Endometrium (tissue), 2 donors: Measurements from ENCODE around the gene MED1.
"Not testable (repeated sequence)": the region's sequence is repeated elsewhere in the genome, so short reads cannot be mapped to it uniquely, and the experiment has no call there.

Experiments
- FAIRE-seq: peaks from 2 replicates; lab custom pipeline; 2012; peaks lifted over from hg19 to GRCh38; lab: Jason Lieb, UNC
- donor health status: control.
- donor health status: control.

Gene MED1

DNA sequence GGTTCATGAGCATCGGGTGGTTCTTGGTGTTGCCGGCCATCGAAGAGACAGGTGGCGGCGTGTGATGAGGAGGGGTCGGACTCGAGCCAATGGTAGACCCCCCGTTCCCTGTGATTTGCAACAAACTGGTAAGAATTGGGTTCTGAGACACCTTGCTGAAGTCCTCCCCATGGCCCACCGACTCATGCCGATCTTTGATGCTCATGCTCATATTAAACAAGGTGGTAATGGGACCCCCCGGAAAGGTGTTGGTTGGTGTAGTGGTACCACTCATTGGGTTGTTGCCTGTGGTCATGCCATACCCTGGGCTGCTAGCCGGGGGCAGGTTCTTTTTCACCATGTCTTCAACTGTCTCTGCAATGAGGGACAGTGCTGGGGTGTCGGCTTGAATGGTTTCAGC is 40.8 kb downstream of the MED1 start:
- no peak for FAIRE-seq

DNA sequence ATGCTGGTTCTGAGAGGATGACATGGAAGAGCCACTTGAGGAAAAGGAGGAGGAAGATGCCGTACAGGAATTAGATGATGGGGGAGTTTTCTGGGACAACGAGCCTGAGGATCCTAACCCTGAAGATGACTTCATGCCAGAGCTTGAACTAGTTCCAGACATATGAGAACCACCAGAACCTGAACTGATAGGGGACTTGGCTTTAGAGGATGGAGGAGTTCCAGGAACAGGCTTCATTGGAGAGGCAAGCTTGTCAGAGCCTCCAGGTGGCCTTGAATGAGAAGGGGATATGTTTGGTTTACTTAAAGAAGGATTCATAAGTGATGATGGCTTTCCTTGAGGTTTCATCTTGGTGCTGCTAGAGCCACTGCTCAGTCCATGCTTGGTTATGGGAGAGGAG is 42.7 kb downstream of the MED1 start:
- no peak for FAIRE-seq

DNA sequence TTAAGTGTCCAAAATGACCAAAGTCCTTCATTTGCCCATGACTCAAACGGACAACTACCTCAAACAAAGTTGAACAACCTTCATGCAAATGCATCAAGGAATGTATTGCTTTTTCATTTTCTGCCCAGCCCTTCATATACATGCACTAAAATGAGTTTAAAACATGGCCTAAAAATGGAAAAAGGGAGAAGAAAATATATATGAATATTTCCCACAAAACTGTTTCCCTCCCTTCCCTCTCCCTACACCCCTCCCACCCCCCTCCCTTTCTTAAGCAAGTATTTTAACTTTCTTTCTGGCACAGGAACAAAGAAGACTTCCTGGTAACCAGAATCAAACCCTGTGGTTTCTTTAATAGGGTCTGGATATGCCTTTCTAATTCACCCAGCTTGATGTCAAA is 44.1 kb downstream of the MED1 start:
- FAIRE-seq = no peak

DNA sequence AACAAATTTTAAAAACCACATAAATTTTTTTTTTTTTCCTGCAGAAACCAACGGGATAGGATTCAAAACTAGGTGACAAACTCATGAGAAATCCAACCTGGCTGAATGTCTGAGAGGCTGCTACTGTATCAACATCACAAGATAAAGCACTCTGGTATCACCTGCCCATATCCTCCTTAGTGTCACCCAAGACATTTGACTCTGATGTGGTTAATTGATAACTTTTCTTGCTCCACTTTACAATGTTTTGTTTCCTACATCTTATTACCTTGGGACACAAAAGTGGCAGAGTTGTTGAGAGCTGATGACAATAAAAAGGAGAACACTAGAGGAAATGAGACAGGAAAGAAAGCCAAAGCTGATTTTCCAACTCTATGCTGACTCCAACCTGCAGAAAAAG is 45.6 kb downstream of the MED1 start:
- no peak for FAIRE-seq

DNA sequence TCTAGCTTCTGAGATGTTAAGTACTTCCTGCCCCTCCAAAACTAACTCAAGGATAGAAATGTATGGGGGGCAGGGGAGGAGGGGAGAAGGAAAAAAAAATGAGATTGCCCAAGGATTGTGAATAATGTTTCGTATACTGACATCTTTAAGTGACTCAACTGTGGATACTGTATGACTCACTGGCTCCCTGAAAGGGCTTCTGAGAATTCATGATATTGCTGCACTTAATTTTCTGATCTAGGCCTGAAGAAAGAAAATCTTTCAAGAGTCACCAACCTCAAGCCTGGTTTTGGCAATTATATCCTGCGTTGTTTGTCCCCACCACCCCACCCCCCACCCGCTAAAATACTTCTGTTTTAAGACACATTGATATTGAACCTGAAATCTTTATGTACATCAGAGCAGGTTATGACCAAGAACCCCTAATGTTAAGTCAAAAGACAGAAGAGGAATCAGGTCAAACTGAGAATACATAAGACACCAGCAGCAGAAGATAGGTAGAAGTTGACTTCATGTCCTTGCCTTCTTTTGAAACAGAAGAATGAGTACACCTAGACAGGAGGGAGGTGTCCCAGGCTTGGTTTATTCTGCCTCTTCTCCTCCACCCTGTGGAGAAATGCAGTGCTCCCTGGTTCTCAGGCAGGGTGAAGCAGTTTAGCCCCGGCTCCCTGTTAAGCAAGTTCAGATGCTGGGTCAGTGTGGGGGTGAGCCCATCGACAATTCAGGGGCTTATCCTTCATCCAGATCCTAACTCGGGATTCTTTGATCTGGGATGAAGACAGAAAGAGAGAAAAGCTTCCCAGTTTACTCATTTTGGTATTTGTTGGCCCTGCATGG is 46.3 kb downstream of the MED1 start:
- no peak for FAIRE-seq

DNA sequence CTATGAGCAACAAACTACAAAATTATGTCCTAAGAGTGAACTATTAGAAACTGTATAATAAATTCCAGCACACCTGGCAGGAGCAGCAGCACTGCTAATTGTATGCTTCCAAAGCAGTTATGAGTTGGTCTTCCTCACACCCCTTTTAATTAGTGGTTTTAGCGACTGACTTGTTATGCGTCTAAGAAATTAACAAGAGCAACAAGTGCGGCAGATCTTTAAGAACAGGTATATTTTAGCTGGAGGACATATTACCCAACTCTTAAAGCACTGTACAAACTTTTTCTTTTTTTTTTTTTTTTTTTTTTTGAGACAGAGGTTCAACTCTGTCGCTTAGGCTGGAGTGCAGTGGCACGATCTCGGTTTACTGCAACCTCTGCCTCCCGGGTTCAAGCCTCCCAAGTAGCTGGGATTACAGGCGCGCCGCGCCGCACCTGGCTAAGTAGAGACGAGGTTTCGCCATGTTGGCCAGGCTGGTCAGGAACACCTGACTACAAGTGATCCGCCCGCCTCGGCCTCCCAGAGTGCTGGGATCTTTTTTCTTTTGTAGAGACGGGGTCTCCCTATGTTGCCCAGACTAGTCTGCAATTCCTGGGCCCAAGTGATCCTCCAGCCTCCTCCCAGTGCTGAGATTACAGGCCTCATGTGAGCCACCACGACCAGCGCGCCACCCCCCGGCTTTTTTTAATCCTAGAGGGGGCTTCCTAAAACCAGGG is 48.0 kb downstream of the MED1 start:
- no peak for FAIRE-seq

DNA sequence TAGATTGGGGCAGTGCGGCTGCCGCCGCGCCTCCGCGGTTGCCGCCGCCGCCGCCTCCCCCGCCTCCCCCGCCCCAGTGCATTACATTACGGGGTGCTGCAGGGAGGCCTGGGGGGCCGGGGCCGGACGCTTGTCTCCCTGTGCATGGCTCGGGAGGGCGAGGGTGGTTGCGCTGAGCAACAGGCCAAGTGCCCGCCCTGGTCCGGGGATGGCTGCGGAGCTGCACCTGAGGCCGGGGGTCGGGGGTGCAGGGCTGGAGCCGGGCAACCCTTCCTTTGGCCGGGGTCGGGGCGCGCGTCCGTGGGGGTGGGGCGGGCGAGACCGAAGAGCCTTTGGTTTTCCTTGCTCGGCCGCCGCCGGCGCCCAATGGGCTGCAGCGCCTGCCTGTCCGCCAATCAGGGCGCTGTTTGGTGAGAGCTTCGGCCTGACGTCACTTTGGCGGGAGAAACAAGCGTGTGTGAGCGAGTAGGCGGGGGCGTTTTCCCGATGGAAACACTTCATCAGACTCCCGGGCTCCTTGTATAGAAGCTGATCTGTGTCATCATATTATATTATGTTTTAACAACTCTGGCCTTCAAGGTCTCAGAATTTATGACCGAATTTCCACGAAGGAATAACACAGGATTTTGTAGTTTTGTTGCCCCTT is 48.7 kb downstream of the MED1 start:
- FAIRE-seq = no peak

DNA sequence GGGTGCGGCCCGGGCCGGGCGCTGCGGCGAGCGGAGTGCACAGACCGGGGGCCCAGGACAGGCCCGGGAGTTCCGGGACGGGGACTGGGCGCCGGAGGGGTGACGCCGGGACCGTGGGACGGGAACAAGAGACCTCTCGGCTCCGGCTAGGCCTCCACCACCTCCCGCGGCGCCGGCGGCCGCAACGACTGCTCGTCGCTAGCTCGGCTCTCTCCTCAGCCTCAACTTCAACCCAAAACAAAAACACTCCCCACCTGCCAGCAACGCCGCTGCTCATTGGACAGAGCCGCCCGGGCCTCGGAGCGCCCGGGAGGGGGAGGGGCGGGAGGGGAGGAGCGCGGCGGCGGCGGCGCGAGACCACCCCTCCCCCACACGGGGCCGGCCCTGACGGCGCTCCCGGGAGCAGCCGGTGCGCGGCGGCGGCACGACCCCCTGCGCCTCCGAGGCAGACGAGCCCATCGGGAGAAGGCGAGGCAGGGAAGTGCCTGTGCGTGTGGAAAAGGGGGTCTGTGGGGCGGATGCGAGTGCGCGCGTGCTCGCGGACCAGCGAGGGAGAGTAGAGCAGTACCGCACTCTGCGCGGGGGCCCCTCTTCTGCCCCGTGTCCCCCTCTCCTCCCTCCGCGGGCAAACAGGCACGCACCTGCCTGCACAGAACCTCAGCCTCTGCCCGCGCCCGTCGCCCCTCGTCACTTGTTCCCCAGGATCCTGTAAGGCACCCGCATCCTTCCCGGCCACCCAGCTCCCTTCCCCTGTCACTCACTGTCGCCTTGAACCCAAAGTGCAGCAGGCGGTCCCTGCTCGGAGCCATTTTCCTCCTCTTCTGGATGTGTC is 49.4 kb downstream of the MED1 start, which contains the start of gene FBXL20:
FBXL20 (minus strand) TSS at position 215 of the 832 bp plus-strand sequence. CDS start 224 bp downstream, outside the sequence.
- FAIRE-seq = no peak

DNA sequence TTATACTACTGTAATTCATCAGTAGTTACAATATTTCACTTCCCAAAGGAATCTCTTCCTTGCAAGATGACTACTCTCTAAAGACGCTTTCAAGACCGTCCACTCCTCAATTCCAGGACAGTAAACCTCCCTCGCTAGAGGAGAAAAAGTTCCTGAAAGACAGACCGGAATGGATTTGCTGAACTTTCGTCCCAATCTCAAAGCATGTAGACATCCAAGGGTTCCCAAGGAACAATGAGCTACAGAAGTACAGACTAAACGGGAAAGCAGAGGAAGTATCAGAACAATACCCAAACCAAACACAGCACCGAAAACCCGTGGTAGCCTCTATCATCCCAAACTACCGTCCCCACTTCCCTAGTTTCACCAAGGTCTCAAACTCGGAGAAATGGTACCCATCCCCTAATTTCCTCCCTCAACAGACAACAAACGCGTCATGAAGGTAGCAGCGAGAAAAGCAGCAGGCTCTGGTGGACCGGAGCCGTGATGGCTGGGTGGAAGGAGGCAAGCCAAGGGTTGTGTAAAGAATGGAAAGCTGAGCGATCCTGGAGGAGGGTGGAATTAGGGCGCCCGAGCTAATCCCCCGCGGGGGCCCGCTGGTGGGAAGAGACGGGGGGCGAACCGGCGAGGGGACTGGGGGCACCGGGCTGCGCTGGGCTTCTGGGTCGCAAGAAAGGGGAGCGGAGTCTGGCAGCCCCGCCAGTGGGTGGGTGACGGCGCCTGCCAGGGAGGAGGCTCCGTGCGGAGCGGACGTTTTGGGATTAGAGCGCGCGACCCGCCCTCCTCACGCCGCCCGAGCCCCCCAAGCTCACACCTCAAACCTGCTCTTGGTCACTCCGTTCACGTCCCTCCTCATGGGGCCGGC is 50.3 kb downstream of the MED1 start:
- no peak for FAIRE-seq

DNA sequence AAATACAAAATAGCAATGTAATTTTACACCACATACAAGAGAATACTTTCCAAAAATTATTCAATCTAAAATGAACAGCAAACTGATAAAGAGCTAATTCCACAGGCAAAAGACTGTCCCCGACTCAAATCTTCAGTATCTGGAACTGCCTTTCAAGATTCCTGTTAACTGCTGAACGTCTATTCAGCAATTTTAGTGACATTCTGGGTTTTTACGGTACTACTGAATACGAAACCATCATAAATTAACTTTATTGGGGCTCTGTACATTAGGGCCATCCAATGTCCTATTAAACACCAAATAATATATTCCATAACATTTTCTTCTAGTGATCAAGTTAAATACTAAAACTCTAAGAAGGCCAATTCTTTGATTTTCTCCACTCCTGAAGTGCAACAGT is 51.3 kb downstream of the MED1 start:
- FAIRE-seq = no peak

DNA sequence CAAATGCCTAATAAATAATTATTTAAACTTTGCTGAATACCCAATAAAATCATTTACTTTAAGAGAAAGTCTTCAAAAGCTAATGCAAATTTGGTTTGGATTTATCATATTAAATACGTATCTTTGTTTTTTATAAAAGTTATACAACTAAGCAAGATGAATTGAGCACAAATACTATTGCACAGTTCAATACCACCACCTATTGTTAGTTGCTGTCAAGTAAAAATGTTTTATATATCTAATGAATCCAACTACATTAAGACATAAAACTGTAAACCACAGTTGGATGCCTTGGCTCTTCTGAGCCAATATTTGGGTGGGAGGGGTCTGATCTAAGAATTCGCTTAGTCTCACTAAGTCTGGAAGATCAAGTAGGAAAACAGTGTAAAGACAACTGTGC is 57.3 kb downstream of the MED1 start:
- no peak for FAIRE-seq

DNA sequence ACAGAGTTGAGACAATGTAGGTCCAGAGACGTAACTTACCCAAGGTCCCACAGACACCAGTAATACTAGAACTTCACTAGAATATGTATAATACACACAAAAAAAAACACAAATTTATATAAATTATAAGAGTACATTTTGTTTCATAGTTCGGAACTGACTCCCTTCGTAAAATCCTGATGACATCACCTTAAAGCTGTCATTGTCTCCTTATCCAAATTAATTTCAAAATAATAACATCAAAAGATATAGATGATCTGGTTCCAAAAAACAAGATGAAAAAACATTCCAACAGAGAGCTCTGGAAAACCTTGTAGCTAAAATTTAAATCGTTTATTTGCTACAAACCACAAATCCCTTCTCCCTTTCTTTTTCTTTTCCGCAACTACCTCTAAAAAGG is 59.6 kb downstream of the MED1 start:
- no peak for FAIRE-seq

DNA sequence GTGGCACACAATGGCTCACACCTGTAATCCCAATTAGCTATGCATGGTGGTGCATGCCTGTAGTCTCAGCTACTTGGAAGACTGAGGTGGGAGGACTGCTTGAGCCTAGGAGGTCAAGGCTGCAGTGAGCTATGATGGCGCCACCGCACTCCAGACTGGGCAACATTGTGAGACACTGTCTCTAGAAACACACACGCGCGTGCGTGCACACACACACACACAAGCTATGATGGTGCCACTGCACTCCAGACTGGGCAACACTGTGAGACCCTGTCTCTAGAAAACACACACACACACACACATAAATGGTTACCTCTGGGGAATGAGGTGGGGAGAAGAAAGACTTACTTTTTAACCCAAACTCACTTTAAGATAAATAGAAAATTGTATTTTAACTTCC is 66.0 kb downstream of the MED1 start:
- no peak for FAIRE-seq

DNA sequence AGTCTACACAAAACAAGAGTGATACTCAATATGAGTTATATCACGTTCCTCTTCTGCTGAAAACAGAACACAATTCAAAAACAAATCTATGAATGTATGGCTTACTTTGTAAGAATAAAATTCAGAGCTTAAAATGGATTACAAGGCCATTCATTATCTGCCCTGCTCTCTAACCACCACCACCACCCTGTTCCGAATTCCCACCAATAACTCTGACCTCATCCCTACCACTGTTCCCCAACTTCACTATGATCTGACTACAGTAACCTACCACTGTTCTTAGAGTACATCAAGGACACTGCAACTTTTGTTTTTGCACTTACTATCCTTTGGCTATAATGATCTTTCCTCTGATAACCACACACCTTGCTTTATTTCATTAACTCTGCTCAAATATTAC is 70.9 kb downstream of the MED1 start:
- no peak for FAIRE-seq

DNA sequence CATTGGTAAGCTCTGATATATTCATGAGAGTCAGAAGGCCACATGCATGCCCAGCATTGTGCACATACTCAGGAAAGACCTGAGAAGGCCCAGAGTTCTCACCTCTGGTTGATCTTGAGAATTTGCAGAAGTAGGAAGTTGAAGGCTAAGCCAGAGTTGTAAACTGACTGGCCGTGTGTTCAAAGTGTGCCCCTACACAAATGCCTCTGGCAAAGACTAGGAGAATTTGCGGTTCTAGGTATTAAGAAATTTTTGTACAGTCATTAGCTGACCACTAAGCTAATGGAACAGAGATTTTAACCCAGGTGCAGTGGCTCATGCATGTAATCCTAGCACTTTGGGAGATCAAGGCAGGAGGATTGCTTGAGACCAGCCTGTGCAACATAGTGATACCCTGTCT is 74.6 kb downstream of the MED1 start:
- no peak for FAIRE-seq

DNA sequence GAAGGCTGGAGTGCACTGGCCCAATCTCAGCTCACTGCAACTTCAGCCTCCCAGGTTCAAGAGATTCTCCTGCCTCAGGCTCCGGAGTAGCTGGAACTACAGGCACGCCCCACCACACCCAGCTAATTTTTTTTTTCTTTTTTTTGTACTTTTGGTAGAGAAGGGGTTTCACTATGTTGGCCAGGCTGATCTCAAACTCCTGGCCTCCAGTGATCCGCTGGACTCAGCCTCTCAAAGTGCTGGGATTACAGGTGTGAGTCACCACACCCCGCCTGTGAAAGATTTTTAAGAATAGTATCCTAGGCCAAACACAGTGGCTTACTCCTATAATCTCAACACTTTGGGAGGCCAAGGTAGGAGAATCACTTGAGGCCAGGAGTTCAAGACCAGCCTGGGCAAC is 83.3 kb downstream of the MED1 start:
- not testable (repeated sequence) for FAIRE-seq

DNA sequence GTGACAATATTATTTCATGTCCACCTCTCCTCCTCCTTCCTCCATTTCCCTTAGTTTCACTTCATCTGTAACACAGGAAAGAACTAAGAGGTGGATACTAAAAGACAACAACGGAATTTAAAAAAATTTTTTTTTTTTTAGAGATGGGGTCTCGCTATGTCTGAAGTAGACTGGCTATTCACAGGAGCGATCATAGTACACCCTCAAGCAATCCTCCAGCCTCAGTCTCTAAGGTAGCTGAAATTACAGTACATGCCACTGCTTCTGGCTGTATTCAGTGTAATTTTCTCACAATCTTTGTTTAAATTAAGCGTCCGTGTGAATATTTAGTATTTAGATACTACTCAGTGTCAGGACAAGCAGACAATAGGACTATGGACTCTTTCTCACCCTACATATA is 85.2 kb downstream of the MED1 start:
- no peak for FAIRE-seq

DNA sequence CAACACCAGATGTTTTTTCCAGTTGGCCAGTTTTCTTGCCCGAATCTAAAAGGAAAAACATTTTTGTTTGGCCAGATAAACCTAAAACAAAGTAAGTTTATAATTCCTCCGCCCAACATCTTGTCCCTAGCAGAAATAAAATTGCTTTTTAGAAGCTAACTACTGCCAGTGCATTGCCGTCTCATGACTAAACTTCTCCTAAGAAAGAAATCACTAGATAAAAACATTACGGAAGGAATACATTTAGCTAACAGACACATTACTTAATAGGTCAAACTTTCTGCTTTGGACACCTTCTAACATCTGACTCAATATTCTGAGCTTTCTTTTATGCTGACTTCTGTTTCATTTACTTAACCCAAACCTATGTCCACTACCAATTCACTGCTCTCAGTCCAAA is 85.8 kb downstream of the MED1 start:
- FAIRE-seq = no peak

DNA sequence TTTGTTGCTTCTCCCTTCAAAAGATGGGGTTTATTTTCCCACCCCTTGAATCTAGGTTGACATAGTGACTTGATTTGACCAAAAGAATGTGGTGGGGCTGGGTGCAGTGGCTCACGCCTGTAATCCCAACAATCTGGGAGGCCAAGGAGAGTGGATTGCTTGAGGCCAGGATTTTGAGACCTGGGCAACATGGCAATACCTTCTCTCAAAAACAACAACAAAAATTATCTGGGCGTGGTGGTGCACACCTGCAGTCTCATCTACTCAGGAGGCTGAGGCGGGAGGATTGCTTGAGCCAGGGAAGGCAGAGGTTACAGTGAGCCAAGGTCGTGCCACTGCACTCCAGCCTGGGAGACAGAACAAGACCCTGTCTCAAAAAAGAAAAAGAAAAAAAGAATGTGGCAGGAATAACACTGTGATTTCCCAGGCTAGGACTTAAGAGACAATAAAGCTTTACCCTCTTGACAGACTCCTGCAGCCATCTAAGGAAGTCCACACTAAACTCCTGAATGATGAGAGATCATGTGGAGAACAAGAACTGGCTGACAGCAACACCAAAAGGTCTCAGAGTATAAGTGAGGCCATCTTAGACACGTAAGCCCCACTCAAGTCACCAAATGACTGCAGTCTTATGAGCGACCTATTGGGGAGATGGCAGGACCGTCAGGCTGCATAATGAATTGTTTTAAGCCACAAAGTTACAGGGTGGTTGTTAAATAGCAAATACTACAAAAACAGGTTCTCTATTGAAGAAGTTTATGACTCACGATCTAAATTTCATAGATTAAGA is 86.6 kb downstream of the MED1 start:
- FAIRE-seq = no peak

DNA sequence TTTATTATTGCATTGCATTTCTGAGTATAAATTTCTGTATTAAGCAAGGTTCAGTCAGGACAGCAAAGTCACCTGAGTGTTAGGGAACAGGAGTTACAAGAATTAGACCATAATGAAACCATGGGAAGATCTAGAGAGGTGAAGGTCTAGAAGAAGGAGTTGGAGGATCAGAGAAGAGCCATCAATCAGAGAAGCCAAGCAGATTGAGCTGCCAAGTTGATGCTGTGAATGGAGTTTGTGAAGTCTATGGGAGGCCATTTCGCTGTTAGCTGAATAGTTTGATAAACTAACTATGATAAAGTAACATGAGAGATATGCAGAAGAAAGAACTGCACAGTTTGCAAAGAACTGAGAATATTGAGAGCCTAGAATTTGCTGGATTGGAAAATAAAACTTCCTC is 90.0 kb downstream of the MED1 start:
- no peak for FAIRE-seq
